ENCODE measurements around the gene CADM2. TPM values are rescaled to one million over a fixed set of nuclear protein-coding genes. Genes with fewer than 3 reads are reported as not detected.

Gene CADM2
- total RNA-seq, 4 donors from 2014 or later = 9.6 to 16.2 (median 11.5) TPM

DNA sequence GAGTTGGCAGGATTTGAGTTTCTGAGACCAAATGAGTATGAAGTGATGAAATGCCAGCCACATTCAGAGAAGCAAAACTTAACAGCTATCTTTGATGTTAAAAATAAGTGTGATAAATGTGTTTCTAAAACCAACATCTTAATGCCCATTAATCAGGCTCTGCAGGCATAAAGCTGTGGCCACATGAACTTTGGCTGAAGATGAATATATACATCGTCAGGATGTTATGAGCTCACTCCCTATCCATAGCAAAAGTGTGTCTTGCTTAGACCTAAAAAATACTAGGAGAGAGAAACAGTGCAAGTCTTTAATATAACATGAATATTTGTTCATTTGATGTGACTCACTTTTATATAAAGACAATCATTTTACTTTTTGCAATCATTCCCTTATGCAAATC lies 218.0 kb downstream of the CADM2 start:
- H3K27ac ChIP-seq (replicated peaks in 1 of 4) = no peak overlapping the region
- H3K9me3 ChIP-seq = no peaks in the 10 kb centered on the region
- no peak overlapping the region for H3K4me3 ChIP-seq
- no peaks in the 10 kb centered on the region for H3K36me3 ChIP-seq
- no peaks in the 10 kb centered on the region for H3K4me1 ChIP-seq
- TF ChIP-seq POLR2AphosphoS5 (IDR thresholded peaks at IDR 0.05) (no peak), EP300 (IDR thresholded peaks at IDR 0.05) (no peak), POLR2A (IDR thresholded peaks at IDR 0.05; ENCODE audit: low read depth) (no peak)
- TF ChIP-seq, protein P1, sequence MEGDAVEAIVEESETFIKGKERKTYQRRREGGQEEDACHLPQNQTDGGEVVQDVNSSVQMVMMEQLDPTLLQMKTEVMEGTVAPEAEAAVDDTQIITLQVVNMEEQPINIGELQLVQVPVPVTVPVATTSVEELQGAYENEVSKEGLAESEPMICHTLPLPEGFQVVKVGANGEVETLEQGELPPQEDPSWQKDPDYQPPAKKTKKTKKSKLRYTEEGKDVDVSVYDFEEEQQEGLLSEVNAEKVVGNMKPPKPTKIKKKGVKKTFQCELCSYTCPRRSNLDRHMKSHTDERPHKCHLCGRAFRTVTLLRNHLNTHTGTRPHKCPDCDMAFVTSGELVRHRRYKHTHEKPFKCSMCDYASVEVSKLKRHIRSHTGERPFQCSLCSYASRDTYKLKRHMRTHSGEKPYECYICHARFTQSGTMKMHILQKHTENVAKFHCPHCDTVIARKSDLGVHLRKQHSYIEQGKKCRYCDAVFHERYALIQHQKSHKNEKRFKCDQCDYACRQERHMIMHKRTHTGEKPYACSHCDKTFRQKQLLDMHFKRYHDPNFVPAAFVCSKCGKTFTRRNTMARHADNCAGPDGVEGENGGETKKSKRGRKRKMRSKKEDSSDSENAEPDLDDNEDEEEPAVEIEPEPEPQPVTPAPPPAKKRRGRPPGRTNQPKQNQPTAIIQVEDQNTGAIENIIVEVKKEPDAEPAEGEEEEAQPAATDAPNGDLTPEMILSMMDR (IDR thresholded peaks at IDR 0.05) = no peak
- no peaks in the 10 kb centered on the region for H3K27me3 ChIP-seq
- intact Hi-C loops (cut with DNase I) = no loop called here
- no peak for DNase-seq (ENCODE audit: extremely low spot score)
- WGBS = 52% methylated on average over 1 of the region's 1 CpG

GRCh38 chr3:85182975-85183752 lies 224.4 kb downstream of the CADM2 start:
- Histone ChIP-seq H3K27ac (replicated peaks in 1 of 4) (no peak overlapping the region), H3K4me1 (no peaks in the 10 kb centered on the region), H3K4me3 (no peak overlapping the region), H3K36me3 (no peaks in the 10 kb centered on the region), H3K27me3 (no peaks in the 10 kb centered on the region), H3K9me3 (no peaks in the 10 kb centered on the region)
- intact Hi-C loops (cut with DNase I) = no loop called here
- TF ChIP-seq POLR2A (IDR thresholded peaks at IDR 0.05; ENCODE audit: low read depth) (no peak), EP300 (IDR thresholded peaks at IDR 0.05) (no peak)
- DNase-seq (ENCODE audit: extremely low spot score) = no peak
- WGBS = 52% methylated on average over 3 of the region's 3 CpGs

DNA sequence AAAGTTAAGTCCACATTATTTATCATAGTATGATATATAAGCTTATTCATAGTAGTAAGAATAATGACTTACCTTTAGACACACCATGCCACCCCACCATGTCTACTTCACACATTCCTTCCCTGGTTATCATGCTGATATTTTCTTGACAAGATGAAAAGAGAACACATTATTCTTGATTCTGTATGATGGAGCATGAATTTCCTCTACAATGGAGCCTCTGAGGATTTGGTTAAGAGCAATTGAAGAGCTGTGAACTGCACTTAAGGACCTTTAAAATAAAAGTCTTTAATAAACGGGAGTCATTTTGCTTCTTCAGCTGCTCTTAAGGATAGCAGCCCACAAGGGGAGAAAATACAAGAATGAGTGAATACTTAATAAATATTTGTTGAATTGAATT lies 226.7 kb downstream of the CADM2 start:
- Histone ChIP-seq H3K4me3 (no peak overlapping the region), H3K4me1 (no peaks in the 10 kb centered on the region), H3K27ac (replicated peaks in 1 of 4) (no peak overlapping the region), H3K36me3 (no peaks in the 10 kb centered on the region), H3K9me3 (no peaks in the 10 kb centered on the region), H3K27me3 (no peaks in the 10 kb centered on the region)
- DNase-seq (ENCODE audit: extremely low spot score) = no peak
- intact Hi-C loops (cut with DNase I) = no loop called here
- TF ChIP-seq EP300 (IDR thresholded peaks at IDR 0.05) (no peak), POLR2A (IDR thresholded peaks at IDR 0.05; ENCODE audit: low read depth) (no peak)
- TF ChIP-seq, protein P1 (IDR thresholded peaks at IDR 0.05) = no peak
- 77% methylated on average over 1 of the region's 1 CpG for WGBS

- intact Hi-C loops (cut with DNase I) = no loop called here
Observed at GRCh38 chr3:85189731-85190130, 230.9 kb downstream of the CADM2 start.

GRCh38 chr3:85193565-85193964 lies 234.8 kb downstream of the CADM2 start:
- H3K4me3 ChIP-seq = no peak overlapping the region
- intact Hi-C loops (cut with DNase I) = no loop called here
- no peaks in the 10 kb centered on the region for H3K36me3 ChIP-seq
- 77% methylated on average over 2 of the region's 2 CpGs for WGBS
- H3K4me1 ChIP-seq = no peaks in the 10 kb centered on the region
- no peak overlapping the region for H3K27ac ChIP-seq (replicated peaks in 1 of 4)
- TF ChIP-seq POLR2A (IDR thresholded peaks at IDR 0.05; ENCODE audit: low read depth) (no peak), POLR2AphosphoS5 (IDR thresholded peaks at IDR 0.05) (no peak), EP300 (IDR thresholded peaks at IDR 0.05) (no peak)
- TF ChIP-seq, protein P1 (IDR thresholded peaks at IDR 0.05) = no peak
- no peaks in the 10 kb centered on the region for H3K27me3 ChIP-seq
- no peaks in the 10 kb centered on the region for H3K9me3 ChIP-seq
- no peak for DNase-seq (ENCODE audit: extremely low spot score)

More at GRCh38 chr3:85189731-85190130, 230.9 kb downstream of the CADM2 start:
- DNase-seq (ENCODE audit: extremely low spot score) = no peak
- Histone ChIP-seq H3K4me1 (no peaks in the 10 kb centered on the region), H3K36me3 (no peaks in the 10 kb centered on the region), H3K4me3 (no peak overlapping the region), H3K27ac (replicated peaks in 1 of 4) (no peak overlapping the region), H3K27me3 (no peaks in the 10 kb centered on the region), H3K9me3 (no peaks in the 10 kb centered on the region)
- WGBS = 90% methylated on average over 3 of the region's 3 CpGs
- TF ChIP-seq EP300 (IDR thresholded peaks at IDR 0.05) = no peak
- TF ChIP-seq, protein P1 (IDR thresholded peaks at IDR 0.05) = no peak
- no peak for TF ChIP-seq POLR2A (IDR thresholded peaks at IDR 0.05; ENCODE audit: low read depth)
- no peak for TF ChIP-seq POLR2AphosphoS5 (IDR thresholded peaks at IDR 0.05)
